ENCODE data around the gene TRAPPC2L. TPM values are rescaled to one million over a fixed set of nuclear protein-coding genes. Genes with fewer than 3 reads are reported as not detected.

TRAPPC2L gene
- total and polyA plus RNA-seq, 2 of the 13 experiments (the other 11 are each of a cell fraction or from before 2014, with no cell fraction given) = 96.3 to 107 TPM

GRCh38 chr16:88881007-88881615, 24.2 kb downstream of the TRAPPC2L start:
- ChIA-PET CTCF (ENCODE audit: low intra/inter-chr PET ratio, low total read pairs) (no interaction called here), POLR2A (interaction anchor here (1.4 kb wide), 1 partner anchor 24 kb away, joined by 5 read pairs; the partner anchor contains the start of genes GALNS and TRAPPC2L)
- Histone ChIP-seq H3K9me3 (ENCODE audit: low read length) (no peaks in the 10 kb centered on the region), H3K36me3 (replicated peaks in 1 of 2; ENCODE audit: control insufficient read depth in 1 of 2, insufficient read depth in 2 of 2, low read length in 2 of 2) (no peaks in the 10 kb centered on the region), H3K27me3 (ENCODE audit: control insufficient read depth in 1 of 2, insufficient read depth in 2 of 2, low read length in 2 of 2) (peaks cover 34 to 96% of the 10 kb centered on the region in 2 experiments), H3K9ac (ENCODE audit: insufficient read depth, low read depth, low read length) (no peak overlapping the region), H3K4me2 (ENCODE audit: low read depth, low read length) (peak overlapping the region; percentile 48), H3K27ac (ENCODE audit: extremely low read length, insufficient read depth, low read length) (no peak overlapping the region), H3K79me2 (ENCODE audit: insufficient read depth, low read length) (no peaks in the 10 kb centered on the region), H2AFZ (ENCODE audit: low read length) (no peak overlapping the region), H3K4me1 (ENCODE audit: insufficient read depth, low read length) (peaks cover 24% of the 10 kb centered on the region), H4K20me1 (ENCODE audit: insufficient read depth, low read length) (peaks cover 4% of the 10 kb centered on the region; the same call in 1 of the 2 replicates), H3K4me3 (replicated peaks in 1 of 3; ENCODE audit: insufficient read depth in 1 of 3, low read depth in 2 of 3, low read length in 3 of 3) (peak overlapping the region in 2 of 3 experiments; percentile 9 to 56; a peak in 2 of 6 replicates)
- WGBS (ENCODE audit: low lambda C conversion rate) = 2% methylated on average over 7 of the region's 46 CpGs
- intact Hi-C loops (cut with micrococcal nuclease; ENCODE audit: unreplicated experiment) (no loop called here), in situ Hi-C loops (cut with HindIII; ENCODE audit: extremely low pct_ligation_motif_present, low pct_unique_long_range_greater_than_20kb) (no loop called here)
- no TSS peak for BruUV-seq (replicated peaks)
- ATAC-seq (peak; percentile 41), FAIRE-seq (no peak), DNase-seq (ENCODE audit: low spot score) (no peak)
- peak; percentile 45; the same call in 1 of the 2 replicates for TF ChIP-seq ZNF776 (CRISPR knock-in tag; IDR thresholded peaks at IDR 0.05)
- TF ChIP-seq ZKSCAN5 (CRISPR knock-in tag; IDR thresholded peaks at IDR 0.05) = no peak
- no peak for TF ChIP-seq ZNF276 (CRISPR knock-in tag; IDR thresholded peaks at IDR 0.05; ENCODE audit: low read depth)
- no peak for TF ChIP-seq ZNF446 (CRISPR knock-in tag; IDR thresholded peaks at IDR 0.05)
- no peak for TF ChIP-seq TAF15 (IDR thresholded peaks at IDR 0.05; ENCODE audit: low read depth, low read length, poor library complexity, severe bottlenecking)
- TF ChIP-seq, protein P1, sequence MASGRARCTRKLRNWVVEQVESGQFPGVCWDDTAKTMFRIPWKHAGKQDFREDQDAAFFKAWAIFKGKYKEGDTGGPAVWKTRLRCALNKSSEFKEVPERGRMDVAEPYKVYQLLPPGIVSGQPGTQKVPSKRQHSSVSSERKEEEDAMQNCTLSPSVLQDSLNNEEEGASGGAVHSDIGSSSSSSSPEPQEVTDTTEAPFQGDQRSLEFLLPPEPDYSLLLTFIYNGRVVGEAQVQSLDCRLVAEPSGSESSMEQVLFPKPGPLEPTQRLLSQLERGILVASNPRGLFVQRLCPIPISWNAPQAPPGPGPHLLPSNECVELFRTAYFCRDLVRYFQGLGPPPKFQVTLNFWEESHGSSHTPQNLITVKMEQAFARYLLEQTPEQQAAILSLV (CRISPR knock-in tag; IDR thresholded peaks at IDR 0.05; ENCODE audit: borderline replicate concordance) = no peak
- TF ChIP-seq, protein P2, sequence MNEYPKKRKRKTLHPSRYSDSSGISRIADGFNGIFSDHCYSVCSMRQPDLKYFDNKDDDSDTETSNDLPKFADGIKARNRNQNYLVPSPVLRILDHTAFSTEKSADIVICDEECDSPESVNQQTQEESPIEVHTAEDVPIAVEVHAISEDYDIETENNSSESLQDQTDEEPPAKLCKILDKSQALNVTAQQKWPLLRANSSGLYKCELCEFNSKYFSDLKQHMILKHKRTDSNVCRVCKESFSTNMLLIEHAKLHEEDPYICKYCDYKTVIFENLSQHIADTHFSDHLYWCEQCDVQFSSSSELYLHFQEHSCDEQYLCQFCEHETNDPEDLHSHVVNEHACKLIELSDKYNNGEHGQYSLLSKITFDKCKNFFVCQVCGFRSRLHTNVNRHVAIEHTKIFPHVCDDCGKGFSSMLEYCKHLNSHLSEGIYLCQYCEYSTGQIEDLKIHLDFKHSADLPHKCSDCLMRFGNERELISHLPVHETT (CRISPR knock-in tag; conservative IDR thresholded peaks at IDR 0.05) = no peak
- no peak for TF ChIP-seq ERF (CRISPR knock-in tag; IDR thresholded peaks at IDR 0.05)
- no peak for TF ChIP-seq RARA (CRISPR knock-in tag; IDR thresholded peaks at IDR 0.05)
- TF ChIP-seq HNRNPLL (IDR thresholded peaks at IDR 0.05; ENCODE audit: low read depth, low read length, poor library complexity, severe bottlenecking) = peak; percentile 40
- peak; percentile 57; the same call in 1 of the 2 replicates for TF ChIP-seq UBTF (CRISPR knock-in tag; IDR thresholded peaks at IDR 0.05)
- TF ChIP-seq GABPB1 (CRISPR knock-in tag; IDR thresholded peaks at IDR 0.05) = peak; percentile 21; the same call in 1 of the 2 replicates
- no peak for TF ChIP-seq PHF8 (CRISPR knock-in tag; IDR thresholded peaks at IDR 0.05)
- peak; percentile 89; the same call in 1 of the 2 replicates for TF ChIP-seq EZH2 (conservative IDR thresholded peaks at IDR 0.05; ENCODE audit: low read depth, low read length)
- TF ChIP-seq, protein P3, sequence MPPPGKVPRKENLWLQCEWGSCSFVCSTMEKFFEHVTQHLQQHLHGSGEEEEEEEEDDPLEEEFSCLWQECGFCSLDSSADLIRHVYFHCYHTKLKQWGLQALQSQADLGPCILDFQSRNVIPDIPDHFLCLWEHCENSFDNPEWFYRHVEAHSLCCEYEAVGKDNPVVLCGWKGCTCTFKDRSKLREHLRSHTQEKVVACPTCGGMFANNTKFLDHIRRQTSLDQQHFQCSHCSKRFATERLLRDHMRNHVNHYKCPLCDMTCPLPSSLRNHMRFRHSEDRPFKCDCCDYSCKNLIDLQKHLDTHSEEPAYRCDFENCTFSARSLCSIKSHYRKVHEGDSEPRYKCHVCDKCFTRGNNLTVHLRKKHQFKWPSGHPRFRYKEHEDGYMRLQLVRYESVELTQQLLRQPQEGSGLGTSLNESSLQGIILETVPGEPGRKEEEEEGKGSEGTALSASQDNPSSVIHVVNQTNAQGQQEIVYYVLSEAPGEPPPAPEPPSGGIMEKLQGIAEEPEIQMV (CRISPR knock-in tag; IDR thresholded peaks at IDR 0.05; ENCODE audit: low read depth) = 0 out of 2 replicates have a peak, but pooled peaks have one; percentile 12
- TF ChIP-seq ZNF782 (CRISPR knock-in tag; IDR thresholded peaks at IDR 0.05; ENCODE audit: borderline replicate concordance) = no peak

Data from HepG2 (cell line).